Fibroblast of skin of abdomen (primary cell): ENCODE measurements around the gene PHKB.
A peak's percentile ranks its signal among the peaks of the same experiment; 100 is the strongest.
"Not testable (repeated sequence)": the region's sequence is repeated elsewhere in the genome, so short reads cannot be mapped to it uniquely, and the experiment has no call there.

Experiments used
- DNase-seq: peaks from one replicate; pipeline ENCODE4 v3.0.0-alpha.2; 2013

The PHKB gene

GRCh38 chr16:47511882-47512281 lies 50.8 kb downstream of the PHKB start:
- no peak for DNase-seq

DNA sequence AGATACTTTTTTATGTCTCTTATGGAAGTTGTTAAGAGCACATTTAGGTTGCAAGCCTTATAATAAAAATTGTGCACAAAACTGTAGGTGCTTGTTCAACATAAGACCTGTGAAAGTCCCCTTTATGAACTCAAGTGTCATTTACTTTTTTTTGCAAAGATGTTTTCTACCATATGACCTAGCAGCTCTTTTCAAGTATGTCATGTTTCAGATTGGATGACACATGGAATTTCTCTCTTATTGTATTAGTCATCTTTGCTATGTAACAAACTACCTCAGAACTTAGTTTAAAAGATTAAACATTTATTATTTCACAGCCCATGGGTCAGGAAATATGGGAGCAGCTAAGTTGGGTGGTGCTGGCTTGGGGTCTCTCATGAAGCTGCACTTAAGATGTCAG lies 57.9 kb downstream of the PHKB start:
- DNase-seq, result no peak

GRCh38 chr16:47519546-47519945 lies 58.4 kb downstream of the PHKB start:
- DNase-seq, result no peak

DNA sequence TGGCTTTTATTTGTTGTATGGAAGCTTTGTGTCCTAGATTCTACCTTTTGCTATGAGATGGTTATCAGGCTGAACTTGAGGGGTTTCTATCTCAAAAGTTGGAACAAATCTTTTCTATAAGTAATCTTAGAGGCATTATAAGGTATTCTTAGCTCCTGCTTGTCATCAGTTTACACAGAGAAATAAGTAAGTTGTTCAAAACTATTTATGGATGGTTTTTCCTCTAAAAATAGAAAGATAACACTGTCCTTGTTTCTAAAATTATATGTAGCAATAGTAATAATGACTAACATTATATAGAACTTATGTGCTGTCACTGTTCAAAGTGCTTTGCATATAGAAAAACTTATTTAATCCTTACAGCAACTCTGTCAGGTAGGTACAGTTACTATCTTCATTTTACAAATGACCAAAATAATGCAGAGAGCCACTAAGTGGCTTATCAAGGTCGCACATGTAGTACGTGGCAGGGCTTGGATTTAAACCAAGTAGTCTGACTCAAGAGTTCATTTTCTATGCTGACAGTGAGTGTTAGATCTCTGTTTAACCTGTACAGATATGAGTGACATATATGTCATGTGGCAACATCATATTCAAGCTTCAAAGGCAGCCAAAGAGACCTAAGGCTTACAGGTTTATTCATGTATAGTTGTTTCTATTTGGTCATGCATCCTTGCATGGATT lies 59.0 kb downstream of the PHKB start:
- DNase-seq, result no peak

DNA sequence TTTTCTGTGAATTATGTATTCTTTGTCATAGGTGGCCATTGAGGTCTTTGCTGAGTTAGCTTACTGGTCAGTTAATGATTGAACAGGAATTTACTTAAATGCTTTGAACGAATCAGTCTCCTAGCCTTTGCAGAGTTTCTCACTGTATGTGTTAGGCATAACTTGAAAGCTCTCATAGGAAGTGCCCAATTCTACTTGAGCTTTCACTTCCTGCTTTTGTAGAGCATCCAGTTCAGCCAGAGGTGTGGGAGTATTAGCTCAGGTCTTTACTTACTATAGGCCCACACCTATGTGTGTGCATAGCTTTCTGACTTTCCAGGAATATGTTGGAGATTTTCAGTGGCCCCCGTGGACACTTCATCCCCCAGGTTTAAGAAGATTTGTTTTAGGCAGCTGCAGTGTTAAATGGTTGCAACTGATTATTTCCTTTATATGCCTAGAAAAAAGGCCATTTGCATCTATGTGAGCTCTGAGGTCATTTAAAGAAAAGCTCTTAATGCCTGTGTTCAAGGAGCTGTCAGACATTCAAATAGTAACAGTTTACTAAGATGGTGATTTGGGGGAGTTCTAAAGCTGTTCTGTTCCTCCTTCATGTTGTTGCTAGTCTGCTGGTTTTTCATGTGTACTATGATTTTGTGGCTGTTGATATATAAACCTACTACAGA lies 62.3 kb downstream of the PHKB start:
- no peak for DNase-seq

DNA sequence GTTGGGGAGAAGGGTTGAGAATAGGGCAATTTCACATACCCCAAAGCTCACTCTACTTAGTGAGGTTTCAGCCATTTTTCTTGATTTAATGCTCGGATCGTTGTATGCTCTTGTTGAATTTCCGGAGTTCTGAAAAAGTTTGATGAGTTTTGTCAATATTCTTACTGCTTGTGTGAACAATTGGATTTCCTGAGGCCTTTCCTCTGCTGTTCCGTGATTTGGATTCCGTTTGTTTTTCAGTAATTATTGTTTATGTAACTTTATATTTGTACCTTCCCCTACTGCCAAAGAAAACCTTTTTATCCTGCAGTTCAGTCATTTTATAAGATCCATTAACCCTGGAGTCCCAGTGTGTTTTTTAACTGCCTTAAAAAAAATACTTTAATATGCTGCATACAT lies 62.9 kb downstream of the PHKB start:
- no peak for DNase-seq

- no peak for DNase-seq
Observed at GRCh38 chr16:47528431-47528830, 67.3 kb downstream of the PHKB start.

GRCh38 chr16:47533744-47534292 lies 72.7 kb downstream of the PHKB start:
- DNase-seq, result no peak

DNA sequence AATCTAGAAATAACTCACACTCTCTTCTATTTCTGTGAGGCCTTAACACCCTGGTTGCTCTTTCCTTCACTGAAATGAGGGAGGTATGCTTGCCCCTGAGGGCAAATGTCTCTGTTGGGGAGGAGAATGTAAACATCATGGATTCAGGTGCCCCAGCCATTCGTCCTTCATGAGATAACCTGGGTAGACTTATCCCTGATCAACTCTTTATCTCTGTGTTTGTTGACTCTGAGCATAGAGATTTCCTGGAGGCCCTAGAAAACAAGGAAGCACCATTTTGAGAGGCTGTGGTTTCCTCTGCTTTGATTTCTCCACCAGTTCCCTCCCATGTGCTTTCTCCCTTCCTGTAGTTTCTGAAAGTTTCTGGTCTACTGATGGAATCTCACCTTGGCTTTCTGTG lies 77.3 kb downstream of the PHKB start:
- no peak for DNase-seq

DNA sequence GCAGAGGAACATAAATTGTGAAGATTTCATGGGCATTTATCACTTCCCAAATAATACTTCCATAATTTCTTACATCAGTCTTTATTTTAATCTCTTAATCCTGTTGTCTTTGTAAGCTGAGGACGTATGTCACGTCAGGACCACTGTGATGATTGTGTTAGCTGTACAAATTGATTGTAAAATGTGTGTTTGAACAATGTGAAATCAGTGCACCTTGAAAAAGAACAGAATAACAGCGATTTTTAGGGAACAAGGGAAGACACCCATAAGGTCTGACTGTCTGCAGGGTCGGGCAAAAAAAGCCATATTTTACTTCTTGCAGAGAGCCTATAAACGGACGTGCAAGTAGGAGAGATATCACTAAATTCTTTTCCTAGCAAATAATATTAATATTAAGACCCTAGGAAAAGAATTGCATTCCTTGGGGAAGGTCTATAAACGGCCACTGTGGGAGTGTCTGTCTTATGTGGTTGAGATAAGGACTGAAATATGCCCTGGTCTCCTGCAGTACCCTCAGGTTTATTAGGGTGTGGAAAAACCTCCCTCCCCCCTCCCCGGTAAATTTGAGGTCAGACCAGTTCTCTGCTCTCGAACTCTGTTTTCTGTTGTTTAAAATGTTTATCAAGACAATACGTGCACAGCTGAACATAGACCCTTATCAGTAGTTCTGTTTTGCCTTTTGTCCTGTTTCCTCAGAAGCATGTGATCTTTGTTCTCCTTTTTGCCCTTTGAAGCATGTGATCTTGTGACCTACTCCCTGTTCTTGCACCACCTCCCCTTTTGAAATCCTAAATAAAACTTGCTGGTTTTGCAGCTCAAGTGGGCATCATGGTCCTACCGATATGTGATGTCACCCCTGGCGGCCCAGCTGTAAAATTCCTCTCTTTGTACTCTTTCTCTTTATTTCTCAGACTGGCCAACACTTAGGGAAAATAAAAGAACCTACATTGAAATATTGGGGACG lies 78.9 kb downstream of the PHKB start:
- DNase-seq, result not testable (repeated sequence)

DNA sequence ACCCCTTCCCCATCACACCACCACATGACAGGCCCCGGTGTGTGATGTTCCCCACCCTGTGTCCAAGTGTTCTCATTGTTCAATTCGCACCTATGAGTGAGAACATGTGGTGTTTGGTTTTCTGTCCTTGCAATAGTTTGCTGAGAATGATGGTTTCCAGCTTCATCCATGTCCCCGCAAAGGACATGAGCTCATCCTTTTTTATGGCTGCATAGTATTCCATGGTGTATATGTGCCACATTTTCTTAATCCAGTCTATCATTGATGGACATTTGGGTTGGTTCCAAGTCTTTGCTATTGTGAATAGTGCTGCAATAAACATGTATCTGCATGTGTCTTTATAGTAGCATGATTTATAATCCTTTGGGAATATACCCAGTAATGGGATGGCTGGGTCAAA lies 80.0 kb downstream of the PHKB start:
- not testable (repeated sequence) for DNase-seq

- not testable (repeated sequence) for DNase-seq
Observed at GRCh38 chr16:47544255-47544654, 83.1 kb downstream of the PHKB start.

DNA sequence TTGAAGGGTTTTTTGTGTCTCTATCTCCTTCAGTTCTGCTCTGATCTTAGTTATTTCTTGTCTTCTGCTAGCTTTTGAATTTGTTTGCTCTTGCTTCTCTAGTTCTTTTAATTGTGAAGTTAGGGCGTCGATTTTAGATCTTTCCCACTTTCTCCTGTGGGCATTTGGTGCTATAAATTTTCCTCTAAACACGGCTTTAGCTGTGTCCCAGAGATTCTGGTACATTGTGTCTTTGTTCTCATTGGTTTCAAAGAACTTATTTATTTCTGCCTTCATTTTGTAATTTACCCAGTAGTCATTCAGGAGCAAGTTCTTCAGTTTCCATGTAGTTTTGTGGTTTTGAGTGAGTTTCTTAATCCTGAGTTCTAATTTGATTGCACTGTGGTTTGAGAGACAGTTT lies 90.1 kb downstream of the PHKB start:
- not testable (repeated sequence) for DNase-seq

GRCh38 chr16:47551767-47552166 lies 90.6 kb downstream of the PHKB start:
- DNase-seq, result not testable (repeated sequence)

DNA sequence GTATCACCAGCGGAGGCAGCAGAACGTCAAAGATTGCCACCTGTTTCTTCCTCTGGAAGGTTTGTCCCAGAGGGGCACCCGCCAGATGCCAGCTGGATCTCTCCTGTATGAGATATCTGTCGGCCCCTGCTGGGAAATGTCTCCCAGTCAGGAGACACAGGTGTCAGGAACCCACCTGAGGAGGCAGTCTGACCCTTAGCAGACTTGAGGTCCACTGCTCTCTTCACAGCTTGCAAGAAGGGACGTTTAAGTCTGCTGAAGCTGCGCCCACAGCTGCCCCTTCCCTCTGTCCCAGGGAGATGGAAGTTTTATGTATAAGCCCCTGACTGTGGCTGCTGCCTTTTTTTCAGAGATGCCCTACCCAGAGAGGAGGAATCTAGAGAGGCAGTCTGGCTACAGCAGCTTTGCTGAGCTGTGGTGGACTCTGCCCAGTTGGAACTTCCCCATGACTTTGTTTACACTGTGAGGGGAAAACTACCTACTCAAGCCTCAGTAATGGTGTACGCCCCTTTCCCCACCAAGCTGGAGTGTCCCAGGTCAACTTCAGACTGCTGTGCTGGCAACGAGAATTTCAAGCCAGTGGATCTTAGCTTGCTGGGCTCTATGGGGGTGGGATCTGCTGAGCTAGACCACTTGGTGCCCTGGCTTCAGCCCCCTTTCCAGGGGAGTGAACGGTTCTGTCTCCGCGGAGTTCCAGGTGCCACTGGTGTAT lies 92.9 kb downstream of the PHKB start:
- DNase-seq, result no peak

DNA sequence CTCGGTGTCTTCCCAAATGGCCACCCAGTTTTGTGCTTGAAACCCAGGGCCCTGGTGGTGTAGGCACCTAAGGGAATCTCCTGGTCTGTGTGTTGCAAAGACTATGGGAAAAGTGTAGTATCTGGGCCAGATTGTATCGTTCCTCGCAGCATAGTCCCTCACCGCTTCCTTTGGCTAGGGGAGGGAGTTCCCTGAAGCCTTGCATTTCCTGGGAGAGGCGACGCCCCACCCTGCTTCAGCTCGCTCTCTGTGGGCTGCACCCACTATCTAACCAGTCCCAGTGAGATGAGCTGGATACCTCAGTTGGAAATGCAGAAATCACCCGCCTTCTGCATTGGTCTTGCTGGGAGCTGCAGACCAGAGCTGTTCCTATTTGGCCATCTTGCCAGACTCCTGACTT lies 93.5 kb downstream of the PHKB start:
- DNase-seq, result not testable (repeated sequence)

DNA sequence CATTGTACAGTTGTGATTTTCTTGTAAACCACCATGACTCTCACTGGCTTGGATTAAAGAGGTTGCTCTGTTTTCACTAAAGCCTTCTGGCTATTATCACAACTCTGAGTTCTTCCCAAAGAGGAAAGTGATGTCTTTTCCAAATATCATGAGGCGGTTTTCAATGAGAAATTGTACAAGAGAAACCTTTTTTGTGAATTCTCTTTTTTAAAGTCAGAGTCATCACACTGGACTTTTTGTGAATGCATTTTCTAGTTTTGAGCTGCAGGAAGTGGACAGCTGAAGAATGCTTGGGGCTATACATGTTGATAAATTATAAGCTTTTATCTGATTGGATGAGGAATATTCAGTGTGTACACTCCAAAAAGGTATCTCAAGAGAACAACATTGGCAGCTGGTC lies 100.2 kb downstream of the PHKB start:
- no peak for DNase-seq

DNA sequence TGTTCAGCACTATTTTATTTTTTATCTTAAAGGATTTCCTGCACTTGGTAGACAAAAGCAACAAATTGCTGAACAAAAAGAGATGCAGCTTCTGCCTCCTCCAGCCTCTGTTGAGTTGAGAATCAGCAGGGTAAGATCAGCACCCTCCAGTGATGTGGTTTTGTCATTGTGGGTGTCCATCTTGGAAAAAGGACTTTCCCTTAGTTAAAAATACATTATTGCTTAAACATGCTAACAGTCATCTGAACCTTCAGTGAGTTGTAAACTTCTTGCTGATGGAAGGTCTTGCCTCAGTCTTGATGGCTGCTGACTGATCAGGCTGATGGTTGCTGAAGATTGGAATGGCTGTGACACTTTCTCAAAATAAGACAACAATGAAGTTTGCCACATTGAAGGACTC lies 101.2 kb downstream of the PHKB start:
- DNase-seq, result no peak

GRCh38 chr16:47565454-47565853 lies 104.3 kb downstream of the PHKB start:
- DNase-seq, result peak; percentile 21

- DNase-seq, result no peak
Observed at GRCh38 chr16:47567321-47567720, 106.2 kb downstream of the PHKB start.

- no peak for DNase-seq
Observed at GRCh38 chr16:47568351-47568750, 107.2 kb downstream of the PHKB start.

DNA sequence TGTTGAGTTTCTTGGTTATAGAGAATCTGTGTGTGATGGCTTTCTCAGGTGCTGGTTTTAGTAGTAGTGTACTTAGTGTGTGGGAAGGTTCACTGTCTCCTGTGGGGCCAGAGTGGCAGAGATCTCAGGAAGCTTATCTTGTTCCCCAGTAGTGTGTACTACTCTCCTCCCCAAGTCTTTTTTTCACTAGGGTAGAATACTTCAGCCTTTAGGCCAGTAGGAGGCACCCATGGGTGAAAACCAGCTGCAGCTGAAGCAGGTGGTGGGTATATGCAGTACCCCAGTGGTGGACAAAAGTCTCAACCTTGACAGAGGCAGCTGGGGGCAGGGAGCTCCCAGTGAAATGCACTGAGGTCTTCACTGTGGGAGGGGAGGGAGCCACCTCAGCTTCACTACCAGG lies 109.9 kb downstream of the PHKB start:
- no peak for DNase-seq
